Ecto neural progenitor cell (in vitro differentiated cells): ENCODE results near the gene GALNT12.

Experiments
- DNase-seq: peaks from one replicate; pipeline ENCODE4 v3.0.0-alpha.2; 2018; ENCODE audit warnings: low spot score

GALNT12 gene

DNA sequence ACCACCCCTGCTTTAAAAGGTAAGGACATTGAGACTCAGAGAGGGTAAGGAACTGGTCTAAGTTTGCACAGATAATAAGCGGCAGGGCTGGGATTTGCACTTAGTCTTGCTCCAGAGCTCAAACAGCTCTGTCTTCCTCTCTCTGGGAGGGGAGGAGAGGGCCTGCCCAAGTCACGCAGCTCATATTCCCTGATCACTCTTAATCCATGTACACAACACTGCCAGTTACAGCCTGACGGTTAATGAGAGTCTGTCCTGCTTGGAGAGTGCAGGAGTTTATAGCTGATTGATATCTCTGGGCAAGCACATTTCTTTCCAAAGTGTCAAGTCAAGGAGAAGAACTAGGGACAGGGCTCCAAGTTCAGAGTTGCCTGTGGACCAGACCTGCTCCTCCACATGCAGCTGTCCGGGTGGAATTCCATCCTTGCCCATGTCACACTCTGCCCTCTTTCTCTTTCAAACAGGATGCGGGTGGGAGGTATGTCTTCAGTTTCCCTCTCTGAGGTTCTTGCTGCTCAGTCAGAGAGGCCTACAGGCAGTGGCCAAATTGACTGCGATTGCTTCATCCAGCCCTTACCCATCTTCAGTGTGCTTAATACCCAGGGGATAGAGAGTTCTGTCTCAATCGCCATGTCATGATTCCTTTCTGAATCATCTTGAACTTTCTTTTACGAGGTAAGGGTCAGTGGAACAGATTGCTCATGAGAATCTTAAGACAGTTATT is 54.5 kb downstream of the GALNT12 start:
- no peak for DNase-seq

GRCh38 chr9:98862936-98863335 is 55.5 kb downstream of the GALNT12 start:
- DNase-seq: no peak

DNA sequence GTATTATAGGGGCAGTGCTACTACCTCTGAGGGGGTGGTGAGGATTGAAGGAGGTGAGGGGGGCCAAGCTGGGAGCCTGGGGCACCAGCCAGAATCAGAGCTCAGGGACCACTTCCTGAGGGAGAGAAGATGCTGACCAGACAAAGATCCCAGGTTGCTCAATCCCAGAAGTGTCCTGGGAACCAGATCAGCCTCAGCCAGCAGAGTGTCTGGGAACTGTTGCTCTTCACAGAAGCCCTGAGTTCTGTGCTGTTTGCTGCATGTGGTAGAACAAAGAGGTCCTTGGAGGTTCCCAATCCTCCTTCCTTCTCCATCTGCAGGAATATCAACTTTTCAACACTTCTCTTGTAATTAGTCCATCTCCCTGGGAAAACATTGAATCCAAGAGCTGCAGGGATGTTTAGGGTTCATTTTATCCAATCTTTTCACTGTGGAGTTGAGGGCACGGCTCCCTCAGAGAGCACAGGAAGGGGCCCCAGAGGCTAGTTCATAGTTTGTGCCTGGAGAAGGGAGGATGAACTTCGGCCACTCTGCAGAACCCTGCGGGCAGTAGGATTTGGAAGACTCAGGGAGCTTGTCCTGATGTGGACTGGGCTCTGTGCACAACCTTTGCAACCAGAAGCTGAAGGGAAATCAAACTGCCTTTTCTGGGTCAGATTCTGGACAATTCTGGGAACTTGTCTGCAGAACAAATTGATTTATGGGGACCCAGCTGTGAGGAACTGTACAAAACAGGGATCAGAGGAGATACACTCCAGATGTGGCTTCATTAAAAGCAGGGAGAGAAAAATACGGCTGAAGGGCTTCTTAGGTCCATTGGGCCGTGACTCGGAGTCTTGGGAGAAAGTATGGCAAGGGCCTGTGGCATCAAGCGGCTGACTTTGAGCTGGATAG is 57.1 kb downstream of the GALNT12 start:
- no peak for DNase-seq

- no peak for DNase-seq
Measured at GRCh38 chr9:98865284-98865875, 57.9 kb downstream of the GALNT12 start.

DNA sequence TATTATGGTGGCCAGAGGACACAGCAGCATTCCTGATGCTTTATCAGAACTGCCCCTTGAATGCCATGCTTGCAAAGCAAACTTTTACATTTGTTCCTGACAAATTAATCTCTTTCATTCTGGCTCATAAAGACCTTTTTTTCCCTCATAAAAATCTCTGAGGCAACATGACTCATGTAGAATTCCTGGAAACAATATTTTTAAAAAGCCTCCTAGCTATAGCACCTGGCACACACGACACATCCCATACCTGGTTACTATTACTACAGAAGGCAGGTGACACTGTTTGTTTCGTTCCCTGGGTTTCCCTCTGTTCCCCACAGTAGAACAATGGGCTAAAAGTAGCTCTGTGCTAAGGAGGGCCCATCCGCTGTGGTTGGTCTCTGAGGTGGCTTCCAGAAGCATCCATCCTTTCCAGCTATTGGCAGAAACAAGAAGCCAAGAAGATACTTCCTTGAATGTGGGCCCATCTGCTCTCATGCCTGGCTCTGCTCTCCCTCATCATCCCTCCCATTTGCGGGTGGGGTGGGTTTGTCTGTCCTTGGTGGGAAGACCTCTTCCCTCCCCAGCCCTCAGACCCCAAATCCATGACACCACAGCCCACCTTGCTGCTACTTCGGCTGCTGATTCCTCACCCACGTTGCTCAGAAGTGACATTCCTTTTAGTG is 59.1 kb downstream of the GALNT12 start:
- DNase-seq: no peak

DNA sequence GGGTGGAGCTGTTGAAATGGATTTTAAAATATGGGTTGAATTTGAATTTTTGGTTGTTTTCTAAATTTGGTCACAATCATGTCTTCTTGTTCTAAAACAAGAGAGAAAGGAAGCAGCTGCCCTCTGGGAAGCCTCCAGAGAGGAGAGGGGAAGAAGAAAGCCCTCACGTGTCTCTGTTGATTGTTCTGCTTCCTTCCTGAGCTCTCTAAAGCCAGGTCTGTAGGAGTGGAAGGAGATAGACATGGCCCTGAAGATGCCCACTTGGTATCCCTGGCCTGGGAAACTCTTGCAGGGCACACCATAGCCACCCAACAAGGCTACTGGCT is 59.6 kb downstream of the GALNT12 start:
- DNase-seq: no peak

GRCh38 chr9:98867429-98868168 is 60.1 kb downstream of the GALNT12 start:
- no peak for DNase-seq

GRCh38 chr9:98869078-98869745 is 61.7 kb downstream of the GALNT12 start:
- DNase-seq: no peak

GRCh38 chr9:98869866-98870265 is 62.4 kb downstream of the GALNT12 start:
- no peak for DNase-seq

- DNase-seq: no peak
Measured at GRCh38 chr9:98870782-98871557, 63.5 kb downstream of the GALNT12 start.

- DNase-seq: no peak
Measured at GRCh38 chr9:98871558-98872065, 64.1 kb downstream of the GALNT12 start.

GRCh38 chr9:98873526-98873925 is 66.1 kb downstream of the GALNT12 start:
- DNase-seq: no peak

GRCh38 chr9:98873951-98874371 is 66.5 kb downstream of the GALNT12 start:
- no peak for DNase-seq

DNA sequence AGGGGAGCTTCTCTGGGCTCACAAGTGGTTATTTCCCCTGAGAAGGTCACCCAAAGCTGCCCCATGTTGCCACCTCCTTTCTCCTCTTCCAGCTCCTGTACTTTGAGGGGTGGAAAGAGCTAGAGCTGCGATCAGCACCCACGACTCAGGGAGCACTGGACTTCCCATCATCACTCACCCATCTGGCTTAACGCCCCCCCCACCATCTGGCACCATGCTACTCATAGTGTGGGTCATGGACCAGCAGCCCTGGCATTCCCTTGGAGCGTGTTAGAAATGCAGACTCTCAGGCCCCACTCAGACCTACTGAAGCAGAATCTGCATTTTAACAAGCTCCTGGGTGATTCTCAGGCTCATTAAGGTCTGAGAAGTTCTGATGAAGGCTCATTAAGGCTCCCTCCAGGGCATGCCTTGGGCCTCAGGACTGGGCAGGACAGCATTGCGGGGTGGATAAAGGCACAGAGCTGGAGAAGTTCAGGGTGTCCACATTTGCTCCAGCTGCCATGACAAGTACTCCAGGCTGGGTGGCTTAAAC is 67.3 kb downstream of the GALNT12 start:
- DNase-seq: no peak

DNA sequence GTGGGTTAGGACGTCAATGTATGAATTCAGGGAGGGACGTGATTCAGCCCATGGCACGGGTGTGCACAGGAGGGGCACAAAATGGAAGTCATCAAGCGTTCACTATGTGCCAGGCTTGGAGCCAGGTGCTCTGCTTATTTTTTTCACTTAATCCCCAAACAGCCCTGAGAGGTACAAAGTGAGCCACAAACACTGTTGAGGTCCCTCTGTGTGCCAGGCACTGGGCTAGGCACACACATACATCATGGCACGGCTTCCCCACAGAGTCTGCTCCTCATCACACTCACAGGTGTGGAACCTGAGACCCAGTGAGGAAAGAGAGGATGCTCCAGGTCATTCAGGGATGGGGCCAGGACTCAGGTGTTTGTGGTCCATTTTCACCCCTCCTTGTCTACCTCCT is 68.1 kb downstream of the GALNT12 start:
- DNase-seq: no peak

- DNase-seq: no peak
Measured at GRCh38 chr9:98877311-98877710, 69.8 kb downstream of the GALNT12 start.

DNA sequence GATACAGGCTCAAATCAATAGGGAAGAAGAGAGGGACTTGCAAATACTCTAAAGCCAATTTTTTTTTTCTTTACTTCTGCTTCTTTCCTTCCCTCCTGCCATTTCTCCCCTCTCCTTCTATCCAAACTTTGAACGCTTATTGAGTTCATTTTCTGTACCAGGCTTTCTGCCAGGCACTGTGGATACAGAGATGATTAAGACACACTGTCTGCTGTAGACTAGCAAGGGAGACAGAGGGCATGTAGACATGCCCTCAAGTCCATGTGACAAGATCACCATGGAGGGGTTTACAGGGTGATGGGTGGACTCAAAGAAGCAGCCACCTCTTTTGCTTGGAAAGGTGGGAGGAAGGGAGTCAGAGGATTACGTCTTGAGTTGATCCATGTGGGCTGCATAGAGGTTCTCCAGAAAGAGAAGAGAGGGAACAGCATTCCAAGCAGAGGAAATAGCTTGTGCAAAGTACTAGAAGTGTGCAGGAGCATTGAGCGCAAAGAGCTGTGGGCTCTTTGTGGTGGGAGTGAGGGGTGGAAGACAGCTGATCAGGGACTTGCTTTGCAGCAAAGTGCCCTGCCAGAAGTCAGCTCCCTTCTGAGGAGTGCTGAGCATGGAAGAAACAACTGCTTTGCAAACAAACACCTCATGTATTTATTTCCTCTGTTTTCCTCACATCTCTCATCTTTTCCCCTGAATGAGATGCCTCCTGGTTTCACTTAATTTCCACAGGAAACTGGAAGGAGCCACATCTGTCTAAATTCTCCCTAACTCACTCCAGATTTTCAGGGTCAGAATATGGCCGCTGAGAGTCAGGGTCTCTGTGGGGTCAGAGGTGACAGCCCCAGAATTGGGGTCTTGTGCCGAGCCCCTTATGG is 71.9 kb downstream of the GALNT12 start:
- no peak for DNase-seq

GRCh38 chr9:98879963-98880310 is 72.5 kb downstream of the GALNT12 start:
- no peak for DNase-seq
